Activated CD8-positive, alpha-beta memory T cell treated with anti-CD3 and anti-CD28 coated beads for 1 hour (primary cell): ENCODE results near the gene PTPRN2.
"Not testable (repeated sequence)": the region's sequence is repeated elsewhere in the genome, so short reads cannot be mapped to it uniquely, and the experiment has no call there.

Experiments
- DNase-seq, 2 donors: peaks; one replicate each; pipeline ENCODE4 v3.0.0-alpha.2; 2020; ENCODE audit warnings: low read depth in 1 of 2; ENCODE audit errors: extremely low read depth in 1 of 2

Gene PTPRN2

DNA sequence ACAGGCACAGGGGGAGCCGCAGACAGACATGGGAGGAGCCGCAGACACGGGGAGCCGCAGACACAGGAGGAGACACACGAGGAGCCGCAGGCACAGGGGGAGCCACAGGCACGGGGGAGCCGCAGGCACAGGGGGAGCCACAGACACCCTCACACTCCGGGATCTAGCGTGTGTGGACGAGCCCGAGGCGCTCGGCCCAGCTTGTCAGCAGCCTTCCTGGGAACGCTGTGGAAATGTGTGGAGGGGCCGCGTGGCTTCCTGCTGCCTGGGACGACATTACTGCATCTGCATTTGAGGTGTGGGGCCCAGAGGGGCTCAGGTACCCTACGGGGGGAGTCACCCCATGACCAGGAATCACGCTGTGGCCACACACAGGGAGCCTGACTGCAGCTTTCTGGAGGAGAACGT is 313.2 kb downstream of the PTPRN2 start:
- DNase-seq, result no peak

GRCh38 chr7:158273756-158274342 is 313.8 kb downstream of the PTPRN2 start:
- not testable (repeated sequence) for DNase-seq

DNA sequence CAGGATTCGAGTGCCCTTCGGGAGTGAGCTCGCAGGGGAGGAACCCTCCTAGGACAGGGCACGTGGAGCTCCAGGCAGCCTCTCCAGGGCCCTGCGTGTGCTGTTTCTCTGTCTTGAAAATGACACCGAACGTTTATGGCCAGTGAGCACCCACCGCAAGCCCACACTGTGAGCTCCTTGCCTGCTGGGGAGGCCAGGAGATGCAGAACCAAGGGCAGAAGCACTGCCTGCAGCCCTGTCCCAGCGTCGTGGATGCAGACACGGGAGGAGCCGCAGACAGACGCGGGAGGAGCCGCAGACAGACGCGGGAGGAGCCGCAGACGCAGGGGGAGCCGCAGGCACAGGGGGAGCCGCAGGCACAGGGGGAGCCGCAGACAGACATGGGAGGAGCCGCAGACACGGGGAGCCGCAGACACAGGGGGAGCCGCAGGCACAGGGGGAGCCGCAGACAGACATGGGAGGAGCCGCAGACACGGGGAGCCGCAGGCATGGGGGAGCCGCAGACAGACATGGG is 314.4 kb downstream of the PTPRN2 start:
- DNase-seq, result no peak

GRCh38 chr7:158272509-158273137 is 315.0 kb downstream of the PTPRN2 start:
- no peak for DNase-seq

- no peak for DNase-seq
These were observed 315.5 kb downstream of the PTPRN2 start for GRCh38 chr7:158272091-158272490.

DNA sequence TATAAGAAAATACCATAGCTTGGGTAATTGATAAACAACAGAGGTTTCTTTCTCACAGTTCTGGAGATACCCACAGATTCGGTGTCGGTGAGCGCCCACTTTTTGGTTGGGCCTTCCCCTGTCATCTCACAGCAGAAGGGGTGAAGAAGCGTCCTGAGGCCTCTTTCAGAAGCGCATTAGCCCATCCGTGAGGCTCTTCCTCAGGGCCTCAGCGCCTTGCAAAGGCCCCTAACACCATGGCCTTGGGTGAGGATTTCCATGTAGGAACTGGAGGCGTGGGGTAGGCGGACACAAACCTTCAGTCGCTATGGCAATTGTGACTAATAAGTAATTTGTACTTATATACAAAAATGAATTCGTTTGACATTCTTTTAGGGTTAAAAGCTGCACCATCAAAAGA is 316.0 kb downstream of the PTPRN2 start:
- DNase-seq, result no peak

- DNase-seq, result no peak
These were observed 316.7 kb downstream of the PTPRN2 start for GRCh38 chr7:158270856-158271413.

DNA sequence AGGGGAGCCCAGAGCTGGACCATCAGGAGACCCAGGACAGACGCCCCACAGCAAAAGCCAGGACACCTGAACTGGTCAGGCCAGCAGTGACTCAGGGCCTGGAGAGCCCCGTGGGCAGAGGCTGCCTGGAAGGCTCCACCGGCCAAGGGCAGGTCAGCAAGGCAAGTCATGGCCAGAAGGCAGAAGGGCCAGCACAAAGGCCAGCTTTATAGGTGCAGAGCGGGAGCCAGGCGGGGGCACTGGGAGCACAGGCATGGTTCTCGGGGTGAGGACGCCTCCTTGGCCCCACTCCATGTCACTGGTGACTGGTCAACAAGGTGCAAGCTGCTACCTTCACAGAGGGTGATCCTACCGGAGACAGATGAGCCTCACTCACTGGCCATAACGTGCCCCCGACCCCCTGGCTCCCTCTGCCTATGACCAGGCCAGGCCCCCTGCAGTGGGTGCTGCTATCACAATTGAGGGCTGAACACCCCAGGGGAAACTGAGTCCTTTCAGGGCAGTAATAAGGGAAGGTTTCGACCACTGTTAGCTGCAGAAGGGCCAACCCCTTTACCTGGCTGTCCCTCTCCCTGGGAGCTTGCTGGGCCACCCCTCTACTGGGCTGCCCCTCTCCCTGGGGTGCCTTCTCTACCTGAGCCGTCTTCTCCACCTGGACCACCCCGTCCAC is 317.4 kb downstream of the PTPRN2 start:
- no peak for DNase-seq

GRCh38 chr7:158268816-158269535 is 318.6 kb downstream of the PTPRN2 start:
- no peak for DNase-seq

- no peak for DNase-seq
These were observed 319.7 kb downstream of the PTPRN2 start for GRCh38 chr7:158267742-158268435.

- DNase-seq, result no peak
These were observed 320.5 kb downstream of the PTPRN2 start for GRCh38 chr7:158266817-158267741.

DNA sequence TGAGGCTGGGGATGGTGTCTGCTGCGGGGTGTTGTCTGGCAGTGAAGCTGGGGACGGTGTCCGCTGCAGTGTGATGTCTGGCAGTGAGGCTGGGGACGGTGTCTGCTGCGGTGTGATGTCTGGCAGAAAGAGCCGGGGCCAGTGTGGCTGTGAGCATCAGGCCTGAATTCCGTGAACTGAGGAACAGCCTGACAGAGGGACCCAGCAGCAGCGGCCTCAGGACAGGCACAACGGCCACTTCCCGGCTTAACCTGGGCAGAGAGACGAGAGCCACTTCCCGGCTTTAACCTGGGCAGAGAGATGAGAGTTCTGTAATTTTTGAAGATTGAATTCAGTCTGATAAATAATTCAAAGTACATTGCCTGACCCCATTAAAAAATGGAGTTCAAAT is 321.2 kb downstream of the PTPRN2 start:
- no peak for DNase-seq

- no peak for DNase-seq
These were observed 321.9 kb downstream of the PTPRN2 start for GRCh38 chr7:158265743-158266080.

DNA sequence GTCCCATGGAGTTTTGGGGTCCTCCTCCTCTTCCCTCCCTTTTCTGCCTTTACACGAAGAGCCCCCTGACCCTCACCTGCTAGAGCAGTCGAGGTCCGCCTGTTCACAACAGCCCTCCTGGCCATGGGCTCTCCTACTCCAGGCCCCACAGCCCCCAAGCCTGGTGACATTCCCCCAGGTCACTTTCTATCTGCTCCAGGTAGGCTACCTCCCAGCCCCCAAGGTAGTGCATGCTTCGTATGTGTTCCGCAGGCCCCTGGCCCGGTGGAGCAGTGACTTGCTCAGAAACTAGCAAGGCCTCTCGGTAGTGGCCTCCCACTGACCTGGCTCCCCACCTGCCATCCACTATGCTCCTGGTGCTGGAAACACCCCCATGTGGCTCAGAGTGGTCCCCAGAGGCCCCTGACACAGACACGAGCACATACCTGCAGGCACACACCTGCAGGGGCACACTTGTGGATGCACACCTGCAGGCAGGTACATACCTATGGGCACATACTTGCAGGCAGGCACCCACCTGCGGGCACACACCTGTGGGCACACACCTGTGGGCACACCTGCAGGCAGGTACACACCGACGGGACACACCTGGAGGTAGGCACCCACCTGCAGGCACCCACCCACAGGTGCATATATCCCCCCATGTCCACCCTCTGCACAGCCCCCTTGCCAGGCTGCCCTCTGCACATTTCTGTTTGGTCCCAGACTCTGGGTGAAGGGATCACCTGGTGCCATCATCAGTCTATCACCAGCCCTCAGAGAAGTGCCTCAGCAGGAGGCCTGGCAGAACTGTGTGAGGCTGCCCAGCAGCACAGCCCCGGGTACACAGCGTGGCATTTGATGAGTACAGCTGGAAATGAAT is 322.5 kb downstream of the PTPRN2 start:
- DNase-seq, result no peak

DNA sequence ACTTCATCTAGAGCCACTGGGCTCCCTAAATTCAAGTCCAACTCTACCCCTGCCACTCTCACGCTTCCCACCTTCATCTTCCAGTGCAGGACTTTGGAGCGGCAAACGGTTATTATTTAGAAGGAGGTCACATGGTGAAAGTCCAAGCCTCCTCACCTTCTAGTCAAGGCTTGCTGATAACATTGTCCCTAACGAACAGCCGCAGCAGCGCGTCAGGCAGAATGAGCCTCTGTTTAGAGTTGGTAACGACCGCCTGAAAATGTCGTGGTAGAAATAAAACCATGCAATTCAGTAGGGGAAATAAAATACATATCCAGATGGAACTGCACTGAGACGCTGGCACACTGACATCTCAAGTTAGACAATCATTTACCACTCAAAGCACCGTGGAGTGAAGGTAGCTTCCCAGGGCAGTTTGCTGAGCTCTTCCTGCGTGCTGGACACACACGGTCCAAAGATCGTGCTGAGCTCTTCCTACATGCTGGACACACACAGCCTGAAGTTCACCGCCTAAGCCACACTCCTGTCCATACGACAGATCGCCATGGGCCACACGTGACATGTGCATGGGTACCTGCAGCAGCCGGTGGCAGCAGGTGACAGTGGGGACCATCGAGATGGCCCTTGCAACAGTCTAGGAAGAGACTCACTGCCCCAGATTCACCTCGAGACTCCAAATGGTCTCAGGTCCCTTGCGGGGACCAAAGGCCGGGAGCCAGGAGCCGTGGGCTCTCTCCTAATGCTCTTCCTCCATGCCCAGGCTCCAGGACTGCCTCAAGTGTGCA is 323.5 kb downstream of the PTPRN2 start:
- DNase-seq, result no peak

- DNase-seq, result no peak
These were observed 324.3 kb downstream of the PTPRN2 start for GRCh38 chr7:158263110-158263963.
